Kidney (tissue), 14 donors: ENCODE measurements around the gene RNASE13. TPM values are rescaled to one million over a fixed set of nuclear protein-coding genes. Genes with fewer than 3 reads are reported as not detected.
A peak's percentile ranks its signal among the peaks of the same experiment; 100 is the strongest.

Experiments
- DNase-seq, 5 donors: peaks; one replicate each; pipeline ENCODE4 v3.0.0-alpha.2; 2013 to 2020
- FAIRE-seq: peaks from 2 replicates; lab custom pipeline; 2012; peaks lifted over from hg19 to GRCh38; lab: Jason Lieb, UNC
- H3K27ac ChIP-seq, 2 donors: one replicate each; pipeline ENCODE4 v1.7.0; 2013; ENCODE audit warnings: low read depth in 2 of 2, low read length in 2 of 2, inconsistent platforms in 1 of 2
- H3K27me3 ChIP-seq: one replicate; pipeline ENCODE4 v1.7.1; 2013; ENCODE audit warnings: low read length, inconsistent platforms; ENCODE audit not compliant: control insufficient read depth, insufficient read depth
- H3K36me3 ChIP-seq, 3 donors: one replicate each; pipeline versions ENCODE4 v1.7.0 to v1.7.1; 2013; ENCODE audit warnings: low read length in 3 of 3, control low read depth in 1 of 3, inconsistent platforms in 1 of 3; ENCODE audit not compliant: insufficient read depth in 3 of 3, control insufficient read depth in 2 of 3
- H3K4me1 ChIP-seq, 3 donors: one replicate each; pipeline versions ENCODE4 v1.7.0 to v1.7.1; 2013; ENCODE audit warnings: low read length in 3 of 3, inconsistent platforms in 1 of 3, low read depth in 1 of 3; ENCODE audit not compliant: control insufficient read depth in 2 of 3, insufficient read depth in 2 of 3
- H3K4me3 ChIP-seq, 3 donors: one replicate each; pipeline versions ENCODE4 v1.7.0 to v1.8.1; 2013; ENCODE audit warnings: low read length in 3 of 3, control low read depth in 1 of 3, inconsistent platforms in 1 of 3
- H3K9ac ChIP-seq, 3 donors: one replicate each; pipeline versions ENCODE4 v1.7.0 to v1.7.1; 2013; ENCODE audit warnings: low read length in 3 of 3, control low read depth in 1 of 3, inconsistent platforms in 1 of 3
- H3K9me3 ChIP-seq, 3 donors: one replicate each; pipeline versions ENCODE4 v1.7.0 to v1.7.1; 2013; ENCODE audit warnings: low read length in 3 of 3, control low read depth in 1 of 3, inconsistent platforms in 1 of 3; ENCODE audit not compliant: control insufficient read depth in 2 of 3, insufficient read depth in 1 of 3
- CTCF ChIP-seq: IDR thresholded peaks from 3 replicates; pipeline ENCODE4 v1.5.1; 2012; ENCODE audit warnings: mild to moderate bottlenecking, moderate library complexity, borderline replicate concordance; ENCODE audit not compliant: insufficient read depth; ENCODE audit errors: extremely low read depth
- intact Hi-C: fragments of 100-400 bp; cut with DNase I; formaldehyde crosslinking; loops from one replicate; pipeline ENCODE4 v1.11.1; 2022
- polyA plus RNA-seq: library from polyadenylated mRNA; stranded (reverse); fragments of 350-450 nt; fragmentation: Illumina TruSeq; extraction: RNeasy Lipid Tissue Mini Kit (QIAGEN cat#74804); gene quantifications from one replicate; pipeline ENCODE4 v1.2.3, GENCODE V29; 2014; ENCODE audit warnings: low read depth, low replicate concordance; ENCODE audit not compliant: insufficient read depth
- total RNA-seq: library from RNA; stranded (reverse); fragmentation: NEBNext Ultra II Directional; extraction: Animal tissue kit (Norgen Biotek cat#: 25700); gene quantifications from one replicate; pipeline ENCODE4 v1.2.1, GENCODE V29; 2021
- donor health status: control.
- donor health status: control.
- donor health status: control.
- donor health status: control.
- donor health status: control.
- donor health status: DM: yes; HTN: yes; CAD: no.
- donor health status: Normal renal cell carcinoma (clear cell type).

RNASE13 gene
- total and polyA plus RNA-seq, 2 donors from 2014 or later = not detected

GRCh38 chr14:21040370-21040925 lies 5.8 kb upstream of the RNASE13 start:
- no peak for TF ChIP-seq CTCF
- peaks cover 7 to 41% (median 29%) of the 10 kb centered on the region in 3 donors for H3K4me1 ChIP-seq
- DNase-seq (no peak), FAIRE-seq (no peak)
- no peak overlapping the region for H3K27ac ChIP-seq
- no peaks in the 10 kb centered on the region for H3K27me3 ChIP-seq
- intact Hi-C loops = no loop called here
- H3K36me3 ChIP-seq = no peaks in the 10 kb centered on the region
- H3K4me3 ChIP-seq = no peak overlapping the region
- no peak overlapping the region for H3K9ac ChIP-seq
- no peaks in the 10 kb centered on the region for H3K9me3 ChIP-seq

- peak; percentile 3 for FAIRE-seq
Measured at GRCh38 chr14:21039585-21040369, 5.2 kb upstream of the RNASE13 start.

GRCh38 chr14:21038441-21039422 lies 4.1 kb upstream of the RNASE13 start:
- H3K27ac ChIP-seq = peak overlapping the region; percentile 47 to 69
- H3K36me3 ChIP-seq = no peaks in the 10 kb centered on the region
- intact Hi-C loops = no loop called here
- peak overlapping the region in 2 of 3 donors; percentile 17 to 28 for H3K9ac ChIP-seq
- H3K4me1 ChIP-seq = peaks cover 7 to 33% (median 21%) of the 10 kb centered on the region in 3 donors
- FAIRE-seq (no peak), DNase-seq (peak; percentile 65 to 88 (median 77))
- TF ChIP-seq CTCF = no peak
- no peaks in the 10 kb centered on the region for H3K9me3 ChIP-seq
- H3K4me3 ChIP-seq = peak overlapping the region in 1 of 3 donors; percentile 7
- H3K27me3 ChIP-seq = no peaks in the 10 kb centered on the region

More at GRCh38 chr14:21039585-21040369, 5.2 kb upstream of the RNASE13 start:
- intact Hi-C loops = no loop called here
- DNase-seq = peak in 4 of 5 donors; percentile 70 to 93 (median 80)
- Histone ChIP-seq H3K27me3 (no peaks in the 10 kb centered on the region), H3K4me3 (no peak overlapping the region), H3K4me1 (peaks cover 7 to 41% (median 29%) of the 10 kb centered on the region in 3 donors), H3K36me3 (no peaks in the 10 kb centered on the region), H3K27ac (peak overlapping the region; percentile 47 to 69), H3K9me3 (no peaks in the 10 kb centered on the region), H3K9ac (peak overlapping the region in 1 of 3 donors; percentile 29)
- TF ChIP-seq CTCF = peak; percentile 75
